GF-D8 (cell line): Measurements from ENCODE around the gene MLANA.
"Not testable (repeated sequence)": the region's sequence is repeated elsewhere in the genome, so short reads cannot be mapped to it uniquely, and the experiment has no call there.

Experiments
- DNase-seq: peaks from one replicate; lab custom pipeline; 2025; lab: John Stamatoyannopoulos, UW

MLANA gene

GRCh38 chr9:5869315-5870019 is 21.2 kb upstream of the MLANA start:
- DNase-seq: no peak

- no peak for DNase-seq
Observed at GRCh38 chr9:5870020-5870339, 20.7 kb upstream of the MLANA start.

GRCh38 chr9:5870691-5871090 is 20.0 kb upstream of the MLANA start:
- DNase-seq: no peak

- DNase-seq: no peak
Observed at GRCh38 chr9:5871785-5872184, 18.9 kb upstream of the MLANA start.

GRCh38 chr9:5872511-5872910 is 18.2 kb upstream of the MLANA start:
- no peak for DNase-seq

GRCh38 chr9:5873439-5873838 is 17.2 kb upstream of the MLANA start:
- DNase-seq: no peak

- no peak for DNase-seq
Observed at GRCh38 chr9:5874048-5874447, 16.6 kb upstream of the MLANA start.

GRCh38 chr9:5876026-5876425 is 14.7 kb upstream of the MLANA start:
- no peak for DNase-seq

GRCh38 chr9:5876711-5877110 is 14.0 kb upstream of the MLANA start:
- no peak for DNase-seq

GRCh38 chr9:5879419-5880181 is 11.1 kb upstream of the MLANA start:
- DNase-seq: no peak

GRCh38 chr9:5882244-5883012 is 8.3 kb upstream of the MLANA start:
- not testable (repeated sequence) for DNase-seq

- DNase-seq: no peak
Observed at GRCh38 chr9:5884191-5884590, 6.5 kb upstream of the MLANA start.

GRCh38 chr9:5886114-5886939 is 4.4 kb upstream of the MLANA start:
- DNase-seq: no peak

GRCh38 chr9:5892456-5893133 is 1.9 kb downstream of the MLANA start:
- no peak for DNase-seq

- no peak for DNase-seq
Observed at GRCh38 chr9:5893134-5893505, 2.4 kb downstream of the MLANA start.

- no peak for DNase-seq
Observed at GRCh38 chr9:5893591-5894236, 3.0 kb downstream of the MLANA start.

GRCh38 chr9:5894237-5894959 is 3.7 kb downstream of the MLANA start:
- no peak for DNase-seq

GRCh38 chr9:5895782-5896181 is 5.1 kb downstream of the MLANA start:
- DNase-seq: no peak

GRCh38 chr9:5896863-5897262 is 6.2 kb downstream of the MLANA start:
- no peak for DNase-seq

GRCh38 chr9:5897851-5898250 is 7.2 kb downstream of the MLANA start:
- DNase-seq: no peak
